Measurements from ENCODE around the gene COPG1.

COPG1 gene

GRCh38 chr3:129313415-129313664, 63.9 kb downstream of the COPG1 start:
- no peak for TF ChIP-seq ZFX (IDR thresholded peaks at IDR 0.05)
- TF ChIP-seq CTCF (conservative IDR thresholded peaks at IDR 0.05) = no peak
- peak overlapping the region; percentile 93 for H3K27ac ChIP-seq

- TF ChIP-seq CTCF (conservative IDR thresholded peaks at IDR 0.05) (no peak), ZFX (IDR thresholded peaks at IDR 0.05) (no peak)
- peak overlapping the region; percentile 93 for H3K27ac ChIP-seq
Measured at GRCh38 chr3:129313665-129314385, 64.4 kb downstream of the COPG1 start.

- TF ChIP-seq ZFX (IDR thresholded peaks at IDR 0.05) (peak; percentile 68), CTCF (conservative IDR thresholded peaks at IDR 0.05) (no peak; the same call in 1 of the 2 replicates)
- H3K27ac ChIP-seq = peak overlapping the region; percentile 93
Measured at GRCh38 chr3:129314386-129315222, 65.2 kb downstream of the COPG1 start.

DNA sequence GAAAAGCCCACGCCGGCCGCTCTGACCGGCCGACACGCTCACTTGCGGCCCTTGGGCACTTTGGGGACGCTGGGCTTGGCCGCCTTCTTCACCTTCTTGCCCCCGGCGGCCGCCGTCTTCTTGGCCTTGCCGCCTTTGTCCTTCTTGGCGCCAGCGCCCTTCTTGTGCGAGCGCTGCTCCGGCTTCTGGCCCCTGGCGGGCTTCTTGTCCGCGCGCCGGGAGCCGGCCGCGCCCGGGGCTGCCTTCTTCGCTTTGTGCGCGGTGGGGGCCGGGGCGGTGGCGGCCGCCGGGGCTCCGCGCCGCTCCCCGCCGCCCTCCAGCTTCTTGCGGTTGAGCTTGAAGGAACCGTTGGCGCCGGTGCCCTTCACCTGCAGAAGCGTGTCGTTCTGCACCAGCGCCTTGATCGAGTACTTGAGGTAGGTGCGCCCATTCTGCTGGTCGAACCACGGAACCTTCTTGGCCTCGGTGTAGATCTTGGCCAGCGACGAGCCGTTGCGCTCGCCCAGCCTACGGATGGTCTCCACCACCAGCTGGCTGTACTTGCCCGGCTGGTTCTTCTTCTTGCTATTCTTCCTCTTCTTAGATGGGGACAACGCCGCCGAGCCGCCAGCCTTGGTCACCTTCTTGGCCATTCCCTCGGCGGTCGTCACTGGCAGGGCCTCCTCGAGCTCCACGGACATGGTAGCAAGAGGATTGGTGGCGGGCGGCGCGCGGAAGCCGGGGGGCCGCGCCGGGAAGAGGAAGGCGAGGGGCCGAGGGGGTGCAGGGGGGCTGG, 66.0 kb downstream of the COPG1 start:
- TF ChIP-seq CTCF (conservative IDR thresholded peaks at IDR 0.05) = no peak
- TF ChIP-seq ZFX (IDR thresholded peaks at IDR 0.05) = no peak; the same call in none of the 2 replicates
- H3K27ac ChIP-seq = peak overlapping the region; percentile 93

GRCh38 chr3:129315998-129316247, 66.5 kb downstream of the COPG1 start:
- TF ChIP-seq CTCF (conservative IDR thresholded peaks at IDR 0.05) (no peak), ZFX (IDR thresholded peaks at IDR 0.05) (peak; percentile 75; the same call in 1 of the 2 replicates)

GRCh38 chr3:129316248-129317013, 67.0 kb downstream of the COPG1 start:
- peak; percentile 91 for TF ChIP-seq CTCF (conservative IDR thresholded peaks at IDR 0.05)
- TF ChIP-seq ZFX (IDR thresholded peaks at IDR 0.05) = 0 out of 2 replicates have a peak, but pooled peaks have one; percentile 8
- peak overlapping the region; percentile 93 for H3K27ac ChIP-seq

More at GRCh38 chr3:129315998-129316247, 66.5 kb downstream of the COPG1 start:
- H3K27ac ChIP-seq = peak overlapping the region; percentile 93
